Suprapubic skin (tissue), 4 donors: ENCODE data around the gene TCEA2.

Experiments
- CTCF ChIP-seq, 2 donors: fragments of 200-600 bp in 1 of 2; fragments of 450-650 bp in 1 of 2; sonication (generic) in 1 of 2; IDR thresholded peaks; one replicate each; pipeline ENCODE4 v1.5.1; 2016 to 2019; ENCODE audit warnings: antibody characterized with exemption in 2 of 2, mild to moderate bottlenecking in 1 of 2, moderate library complexity in 1 of 2
- EP300 ChIP-seq: sonication (generic); formaldehyde crosslinking; IDR thresholded peaks from one replicate; pipeline ENCODE4 v1.6.1; 2017; ENCODE audit warnings: antibody characterized with exemption
- POLR2A ChIP-seq, 2 donors: fragments of 450-650 bp; IDR thresholded peaks; one replicate each; pipeline ENCODE4 v1.6.1; 2017; ENCODE audit warnings: antibody characterized with exemption in 2 of 2, mild to moderate bottlenecking in 2 of 2, moderate library complexity in 2 of 2
- POLR2AphosphoS5 ChIP-seq, 3 donors: sonication (generic); formaldehyde crosslinking; IDR thresholded peaks; one replicate each; pipeline ENCODE4 v1.6.1; 2017; ENCODE audit warnings: antibody characterized with exemption in 3 of 3

- TF ChIP-seq EP300 (no peak), CTCF (IDR thresholded peaks at IDR 0.05) (no peak), POLR2A (IDR thresholded peaks at IDR 0.05) (no peak), POLR2AphosphoS5 (IDR thresholded peaks at IDR 0.05) (no peak)
Observed at GRCh38 chr20:64077876-64078551, 15.0 kb downstream of the TCEA2 start.
